ENCODE measurements around the gene XPC. TPM values are rescaled to one million over a fixed set of nuclear protein-coding genes. Genes with fewer than 3 reads are reported as not detected.

Gene XPC
- total RNA-seq, 1 experiment from 2014 or later = 30.3 TPM

DNA sequence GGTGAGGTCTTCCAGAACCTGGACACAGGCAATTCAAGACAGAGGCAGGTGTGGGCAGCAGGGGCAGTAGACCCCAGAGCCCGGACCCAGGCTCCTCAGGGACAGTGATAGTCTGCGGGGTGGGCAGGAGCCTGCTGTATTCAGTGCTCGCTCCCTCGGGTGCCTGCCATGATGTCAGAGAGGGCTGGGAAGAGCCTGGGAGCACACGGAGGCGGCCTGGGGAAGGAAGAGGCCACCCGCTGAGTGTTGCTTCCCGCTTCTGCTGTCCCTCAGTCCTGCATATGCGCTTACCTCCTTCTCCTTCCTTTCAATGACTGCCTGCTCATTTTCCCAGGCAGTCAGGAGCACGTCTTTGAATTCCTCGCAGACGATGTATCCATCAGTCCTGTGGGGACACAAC lies 30.8 kb downstream of the XPC start:
- H3K4me3 ChIP-seq (ENCODE audit: low read length) = no peak overlapping the region
- H3K36me3 ChIP-seq (ENCODE audit: insufficient read depth, low read length) = peaks cover 10% of the 10 kb centered on the region; the same call in 1 of the 2 replicates
- H4K20me1 ChIP-seq (ENCODE audit: insufficient read depth, low read depth, low read length) = no peaks in the 10 kb centered on the region

DNA sequence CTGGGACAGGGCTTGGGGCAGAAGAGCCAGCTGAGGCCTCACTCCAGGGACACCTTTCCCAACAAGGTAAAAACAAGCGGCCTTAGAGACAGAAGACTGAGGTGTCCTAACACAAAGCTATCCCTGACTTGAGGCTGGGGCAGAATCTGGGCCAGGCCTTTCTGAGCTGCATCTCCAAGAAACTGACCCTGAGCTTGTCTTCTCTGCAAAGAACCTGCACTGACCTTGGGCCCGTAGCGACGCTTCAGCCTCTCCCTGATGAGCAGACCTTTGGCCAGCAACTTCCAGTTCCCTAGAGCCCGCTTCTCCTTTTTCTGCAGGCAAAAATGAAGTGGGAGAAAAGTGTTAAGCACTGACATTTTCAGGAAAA lies 31.4 kb downstream of the XPC start:
- peaks cover 15% of the 10 kb centered on the region; the same call in 1 of the 2 replicates for H3K36me3 ChIP-seq (ENCODE audit: insufficient read depth, low read length)
- H3K79me2 ChIP-seq (ENCODE audit: low read length) = no peaks in the 10 kb centered on the region
- no peak overlapping the region for H3K9ac ChIP-seq (ENCODE audit: low read length)
- no peak for DNase-seq
- no peaks in the 10 kb centered on the region for H3K9me2 ChIP-seq (replicated peaks; ENCODE audit: insufficient read depth, low read length)
- H3K9me3 ChIP-seq (ENCODE audit: low read length) = no peaks in the 10 kb centered on the region
- no peak overlapping the region for H3K4me3 ChIP-seq (ENCODE audit: low read length)
- no peak overlapping the region for H3K27ac ChIP-seq (ENCODE audit: low read length)
- no peak overlapping the region for H2AFZ ChIP-seq (ENCODE audit: low read length)
- no peaks in the 10 kb centered on the region for H4K20me1 ChIP-seq (ENCODE audit: insufficient read depth, low read depth, low read length)
- no peak overlapping the region for H3K4me2 ChIP-seq (ENCODE audit: low read depth, low read length, poor library complexity, severe bottlenecking)
- peaks cover 14% of the 10 kb centered on the region for H3K4me1 ChIP-seq (ENCODE audit: low read length)
- no peaks in the 10 kb centered on the region for H3K27me3 ChIP-seq (ENCODE audit: low read length)

More for the DNA sequence above, 30.8 kb downstream of the XPC start:
- H3K9ac ChIP-seq (ENCODE audit: low read length) = no peak overlapping the region
- H3K9me3 ChIP-seq (ENCODE audit: low read length) = no peaks in the 10 kb centered on the region
- H3K9me2 ChIP-seq (replicated peaks; ENCODE audit: insufficient read depth, low read length) = no peaks in the 10 kb centered on the region
- H3K27ac ChIP-seq (ENCODE audit: low read length) = no peak overlapping the region
- H3K27me3 ChIP-seq (ENCODE audit: low read length) = no peaks in the 10 kb centered on the region
- no peak overlapping the region for H3K4me2 ChIP-seq (ENCODE audit: low read depth, low read length, poor library complexity, severe bottlenecking)
- no peak overlapping the region for H2AFZ ChIP-seq (ENCODE audit: low read length)
- H3K4me1 ChIP-seq (ENCODE audit: low read length) = peaks cover 14% of the 10 kb centered on the region
- DNase-seq = no peak
- H3K79me2 ChIP-seq (ENCODE audit: low read length) = no peaks in the 10 kb centered on the region

DNA sequence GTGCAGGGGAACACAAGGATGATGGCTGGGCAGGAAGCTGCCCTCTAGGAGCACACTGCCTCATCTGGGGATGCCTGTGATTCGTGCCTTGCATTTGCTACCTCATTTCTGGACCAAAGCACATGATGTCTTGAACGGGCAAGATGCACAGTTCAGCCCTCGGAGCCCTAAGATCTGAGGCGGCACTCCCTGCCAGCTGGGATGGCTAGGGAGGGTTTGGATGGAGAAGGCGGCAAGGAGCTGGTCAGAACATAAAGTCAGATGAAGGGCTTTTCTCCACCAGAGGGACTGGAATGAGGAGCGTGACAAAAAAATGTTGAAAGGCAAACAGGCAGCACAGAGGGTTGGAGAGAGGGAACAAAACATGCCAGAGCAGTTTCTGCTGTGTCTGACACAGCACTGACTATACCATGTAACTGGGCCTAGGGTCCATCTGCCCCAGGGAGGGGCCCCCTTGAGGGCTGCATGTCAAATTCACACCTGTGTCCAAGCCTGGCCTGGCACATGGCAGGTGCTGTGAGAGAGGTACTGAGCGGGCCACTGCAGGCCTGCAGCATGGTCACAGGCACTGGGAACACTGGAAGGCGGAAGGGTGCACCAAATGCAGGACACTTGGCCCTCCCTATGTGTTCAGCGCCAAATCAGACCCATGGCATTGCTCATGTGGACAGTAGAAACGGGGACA lies 31.9 kb downstream of the XPC start:
- DNase-seq = no peak

DNA sequence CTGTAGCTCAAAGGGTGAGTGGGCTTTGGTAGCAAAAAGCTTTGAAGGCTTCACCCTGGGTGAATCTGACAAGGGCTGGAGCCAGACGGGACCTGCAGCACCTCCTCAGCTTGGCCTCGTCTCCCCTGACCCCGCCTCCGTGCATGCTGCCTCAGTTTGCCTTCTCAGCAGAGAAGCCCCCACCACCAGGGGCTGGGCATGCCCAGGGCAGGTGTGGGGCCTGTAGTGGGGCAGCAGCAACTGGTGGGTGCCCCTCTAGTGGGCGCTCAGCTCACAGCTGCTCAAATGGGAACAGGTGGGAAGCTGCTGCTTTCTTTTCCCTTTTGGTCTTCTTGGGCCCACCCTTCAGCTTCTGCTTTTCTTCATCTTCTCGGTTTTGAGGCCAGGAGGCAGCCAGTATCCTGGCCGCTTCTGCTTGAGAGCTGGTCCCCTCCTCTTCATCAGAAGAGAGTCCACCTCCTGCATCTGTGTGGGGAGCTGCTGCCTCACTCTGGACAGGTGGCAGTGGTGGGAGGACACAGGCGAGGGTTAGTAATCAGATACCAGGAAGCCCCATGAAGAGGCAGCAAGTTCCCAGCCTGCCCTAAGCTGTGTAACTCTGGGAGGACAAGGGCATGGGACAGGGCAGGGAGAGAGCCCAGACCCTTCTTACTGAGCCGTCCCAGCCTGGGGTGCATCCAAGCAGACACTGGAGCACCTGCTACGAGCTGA lies 32.6 kb downstream of the XPC start:
- H3K27ac ChIP-seq (ENCODE audit: low read length) = no peak overlapping the region
- no peak for DNase-seq
- no peaks in the 10 kb centered on the region for H3K9me3 ChIP-seq (ENCODE audit: low read length)
- no peak overlapping the region for H3K4me2 ChIP-seq (ENCODE audit: low read depth, low read length, poor library complexity, severe bottlenecking)
- H3K9ac ChIP-seq (ENCODE audit: low read length) = no peak overlapping the region
- no peaks in the 10 kb centered on the region for H3K27me3 ChIP-seq (ENCODE audit: low read length)
- no peaks in the 10 kb centered on the region for H3K79me2 ChIP-seq (ENCODE audit: low read length)
- peaks cover 14% of the 10 kb centered on the region for H3K4me1 ChIP-seq (ENCODE audit: low read length)
- no peaks in the 10 kb centered on the region for H4K20me1 ChIP-seq (ENCODE audit: insufficient read depth, low read depth, low read length)
- no peak overlapping the region for H2AFZ ChIP-seq (ENCODE audit: low read length)
- H3K9me2 ChIP-seq (replicated peaks; ENCODE audit: insufficient read depth, low read length) = no peaks in the 10 kb centered on the region
- no peak overlapping the region for H3K4me3 ChIP-seq (ENCODE audit: low read length)
- H3K36me3 ChIP-seq (ENCODE audit: insufficient read depth, low read length) = peaks cover 15% of the 10 kb centered on the region; the same call in 1 of the 2 replicates

More for the DNA sequence above, 31.9 kb downstream of the XPC start:
- H3K9me3 ChIP-seq (ENCODE audit: low read length) = no peaks in the 10 kb centered on the region
- peaks cover 14% of the 10 kb centered on the region for H3K4me1 ChIP-seq (ENCODE audit: low read length)
- H3K4me3 ChIP-seq (ENCODE audit: low read length) = no peak overlapping the region
- H3K79me2 ChIP-seq (ENCODE audit: low read length) = no peaks in the 10 kb centered on the region
- H3K9me2 ChIP-seq (replicated peaks; ENCODE audit: insufficient read depth, low read length) = no peaks in the 10 kb centered on the region
- no peak overlapping the region for H3K27ac ChIP-seq (ENCODE audit: low read length)
- H3K9ac ChIP-seq (ENCODE audit: low read length) = no peak overlapping the region
- H3K27me3 ChIP-seq (ENCODE audit: low read length) = no peaks in the 10 kb centered on the region
- H2AFZ ChIP-seq (ENCODE audit: low read length) = no peak overlapping the region
- H4K20me1 ChIP-seq (ENCODE audit: insufficient read depth, low read depth, low read length) = no peaks in the 10 kb centered on the region
- peaks cover 15% of the 10 kb centered on the region; the same call in 1 of the 2 replicates for H3K36me3 ChIP-seq (ENCODE audit: insufficient read depth, low read length)
- H3K4me2 ChIP-seq (ENCODE audit: low read depth, low read length, poor library complexity, severe bottlenecking) = no peak overlapping the region

DNA sequence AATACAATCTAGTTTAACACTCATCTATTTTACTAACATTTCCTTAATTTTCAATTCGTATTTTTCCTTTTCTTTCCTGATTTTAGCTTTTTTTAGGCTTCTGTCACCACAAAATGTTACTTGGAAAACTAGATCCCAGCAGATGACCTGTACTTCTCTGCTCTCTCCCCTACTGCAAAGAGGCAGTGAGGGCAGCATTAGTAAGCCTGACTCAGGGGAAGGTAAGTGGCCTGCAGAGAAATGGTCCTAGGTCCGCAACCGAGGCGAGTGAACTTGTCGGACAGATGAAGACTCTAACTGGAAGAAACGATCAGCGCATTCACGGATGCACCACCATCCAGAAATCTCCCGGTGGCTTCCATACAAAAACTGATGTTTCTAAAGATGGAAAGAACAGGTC lies 33.2 kb downstream of the XPC start:
- Histone ChIP-seq H3K27ac (ENCODE audit: low read length) (no peak overlapping the region; the same call in 1 of the 2 replicates), H3K79me2 (ENCODE audit: low read length) (no peaks in the 10 kb centered on the region), H4K20me1 (ENCODE audit: insufficient read depth, low read depth, low read length) (no peaks in the 10 kb centered on the region), H2AFZ (ENCODE audit: low read length) (no peak overlapping the region), H3K9ac (ENCODE audit: low read length) (no peak overlapping the region), H3K36me3 (ENCODE audit: insufficient read depth, low read length) (peaks cover 15% of the 10 kb centered on the region; the same call in 1 of the 2 replicates), H3K9me3 (ENCODE audit: low read length) (no peaks in the 10 kb centered on the region), H3K4me1 (ENCODE audit: low read length) (peaks cover 14% of the 10 kb centered on the region), H3K4me2 (ENCODE audit: low read depth, low read length, poor library complexity, severe bottlenecking) (no peak overlapping the region), H3K4me3 (ENCODE audit: low read length) (no peak overlapping the region), H3K27me3 (ENCODE audit: low read length) (no peaks in the 10 kb centered on the region), H3K9me2 (replicated peaks; ENCODE audit: insufficient read depth, low read length) (no peaks in the 10 kb centered on the region)
- no peak for DNase-seq

DNA sequence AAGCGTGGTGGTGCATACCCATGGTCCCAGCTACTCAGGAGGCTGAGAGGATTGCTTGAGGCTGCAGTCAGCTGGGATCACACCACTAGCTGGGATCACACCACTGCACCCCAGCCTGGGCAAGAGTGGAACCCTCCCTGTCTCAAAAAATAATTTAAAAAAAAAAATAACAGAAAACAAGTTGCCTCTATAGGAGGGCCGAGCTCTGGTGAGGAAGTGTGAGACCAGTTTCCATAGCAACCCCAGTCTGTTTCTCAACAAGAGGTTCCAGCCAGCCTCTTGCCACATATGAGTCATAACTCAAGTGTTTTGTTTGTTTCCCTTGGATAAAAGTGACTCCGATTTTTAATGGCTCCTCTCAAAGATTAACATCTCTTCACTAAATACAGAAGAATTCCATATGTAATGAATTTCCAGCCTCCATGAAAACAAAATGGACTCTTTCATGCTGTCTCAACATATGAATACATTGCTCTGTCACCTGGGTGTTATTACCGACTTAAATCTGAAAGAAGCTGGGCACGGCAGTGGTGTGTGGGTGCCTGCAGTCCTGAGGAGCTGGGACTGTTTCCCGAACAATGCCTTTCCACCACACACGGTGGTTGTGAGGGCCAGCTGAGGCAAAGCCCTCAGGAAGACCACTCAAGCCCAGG lies 33.9 kb downstream of the XPC start:
- Histone ChIP-seq H3K9me3 (ENCODE audit: low read length) (no peaks in the 10 kb centered on the region), H3K79me2 (ENCODE audit: low read length) (no peaks in the 10 kb centered on the region), H3K4me2 (ENCODE audit: low read depth, low read length, poor library complexity, severe bottlenecking) (no peak overlapping the region), H3K36me3 (ENCODE audit: insufficient read depth, low read length) (peaks cover 15% of the 10 kb centered on the region; the same call in 1 of the 2 replicates), H2AFZ (ENCODE audit: low read length) (no peak overlapping the region), H3K4me1 (ENCODE audit: low read length) (peaks cover 14% of the 10 kb centered on the region), H3K27me3 (ENCODE audit: low read length) (no peaks in the 10 kb centered on the region), H3K9ac (ENCODE audit: low read length) (no peak overlapping the region), H3K27ac (ENCODE audit: low read length) (peak overlapping the region; percentile 43; the same call in 1 of the 2 replicates), H3K9me2 (replicated peaks; ENCODE audit: insufficient read depth, low read length) (no peaks in the 10 kb centered on the region), H3K4me3 (ENCODE audit: low read length) (no peak overlapping the region), H4K20me1 (ENCODE audit: insufficient read depth, low read depth, low read length) (no peaks in the 10 kb centered on the region)
- DNase-seq = peak; percentile 87

DNA sequence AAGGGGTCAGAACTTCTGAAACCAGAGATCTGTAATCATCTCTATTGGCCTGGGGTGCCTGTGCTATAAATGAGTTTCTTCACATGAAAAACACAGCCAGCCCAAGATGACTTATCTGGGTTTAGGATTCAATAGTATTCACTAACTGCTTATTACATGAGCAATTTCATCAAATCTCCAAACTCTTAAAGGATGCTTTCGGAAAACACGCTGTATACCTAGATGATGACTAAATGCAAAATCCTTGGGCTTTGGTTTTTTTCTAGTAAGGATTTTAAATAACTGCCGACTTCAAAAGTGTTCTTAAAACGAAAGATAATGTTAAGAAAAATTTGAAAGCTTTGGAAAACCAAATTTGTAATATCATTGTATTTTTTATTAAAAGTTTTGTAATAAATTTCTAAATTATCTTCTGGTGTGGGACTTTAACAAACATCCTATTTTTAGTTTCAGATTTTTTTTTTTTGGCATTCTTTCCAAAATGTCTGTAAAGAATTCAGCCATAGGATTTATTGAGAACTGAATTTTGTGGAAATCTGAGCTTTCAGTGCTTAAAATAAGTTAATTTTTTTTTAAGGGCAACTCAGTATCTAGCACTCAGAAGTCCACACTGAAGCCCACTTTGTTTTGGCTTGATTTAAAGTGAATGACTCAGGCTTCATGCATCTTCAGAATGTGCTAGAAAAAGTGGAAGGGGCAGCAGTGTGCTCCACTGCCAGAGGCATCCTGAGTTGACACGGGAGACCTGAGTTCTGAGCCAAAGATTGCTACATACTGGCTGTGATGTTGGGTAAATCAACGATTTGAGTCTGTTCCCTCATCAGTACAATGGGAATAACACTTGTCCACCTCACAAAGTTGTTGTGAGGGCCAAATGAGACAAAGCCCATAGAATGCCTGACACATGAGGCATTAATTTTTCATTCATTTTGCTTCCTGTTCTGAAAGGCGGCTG lies 34.9 kb downstream of the XPC start:
- Histone ChIP-seq H3K9me2 (replicated peaks; ENCODE audit: insufficient read depth, low read length) (no peaks in the 10 kb centered on the region), H4K20me1 (ENCODE audit: insufficient read depth, low read depth, low read length) (no peaks in the 10 kb centered on the region), H3K27me3 (ENCODE audit: low read length) (no peaks in the 10 kb centered on the region), H3K9ac (ENCODE audit: low read length) (no peak overlapping the region), H2AFZ (ENCODE audit: low read length) (no peak overlapping the region), H3K27ac (ENCODE audit: low read length) (peak overlapping the region; percentile 43; the same call in 1 of the 2 replicates), H3K4me1 (ENCODE audit: low read length) (peaks cover 14% of the 10 kb centered on the region), H3K9me3 (ENCODE audit: low read length) (no peaks in the 10 kb centered on the region), H3K4me2 (ENCODE audit: low read depth, low read length, poor library complexity, severe bottlenecking) (no peak overlapping the region), H3K36me3 (ENCODE audit: insufficient read depth, low read length) (peaks cover 15% of the 10 kb centered on the region; the same call in 1 of the 2 replicates), H3K4me3 (ENCODE audit: low read length) (no peak overlapping the region), H3K79me2 (ENCODE audit: low read length) (no peaks in the 10 kb centered on the region)
- DNase-seq = no peak
